DOHH2 (cell line): Measurements from ENCODE around the gene SNCG.

Experiments
- EZH2phosphoT487 ChIP-seq: fragments of 200-600 bp; sonication (generic); IDR thresholded peaks from 2 replicates; pipeline ENCODE4 v1.6.1; 2017; ENCODE audit warnings: borderline replicate concordance, mild to moderate bottlenecking, antibody characterized with exemption, low read length, moderate library complexity, mixed read lengths
- TF ChIP-seq, protein P1 (sequence below): fragments of 200-600 bp; sonication (generic); IDR thresholded peaks from one replicate; pipeline ENCODE4 v1.5.1; 2014; ENCODE audit warnings: antibody characterized with exemption, mild to moderate bottlenecking, low read depth, low read length; ENCODE audit not compliant: poor library complexity, severe bottlenecking

DNA sequence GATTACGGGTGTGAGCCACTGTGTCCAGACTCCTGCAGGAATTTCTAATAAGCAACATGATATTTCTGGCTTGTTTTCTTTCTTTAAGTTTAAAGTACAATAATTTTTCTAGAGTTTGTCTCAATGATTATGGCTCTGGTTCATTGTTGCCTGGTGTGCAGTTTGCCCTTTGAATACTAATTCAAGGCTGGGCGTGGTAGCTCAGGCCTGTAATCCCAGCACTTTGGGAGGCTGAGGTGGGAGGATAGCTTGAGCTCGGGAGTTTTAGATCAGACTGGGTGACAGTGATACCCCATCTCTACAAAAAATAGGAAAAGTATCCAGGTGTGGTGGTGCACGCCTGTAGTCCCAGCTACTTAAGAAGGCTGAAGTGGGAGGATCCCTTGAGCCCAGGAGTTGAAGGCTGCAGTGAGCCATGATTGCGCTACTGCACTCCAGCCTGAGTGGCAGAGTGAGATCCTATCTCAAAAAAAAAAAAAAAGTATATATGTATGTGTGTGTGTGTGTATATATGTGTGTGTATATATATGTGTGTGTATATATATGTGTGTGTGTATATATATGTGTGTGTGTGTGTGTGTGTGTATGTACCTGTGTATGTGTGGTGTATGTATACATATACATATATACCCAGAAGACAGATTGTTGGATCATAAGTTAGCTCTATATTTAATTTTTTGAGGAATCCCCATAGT, 18.1 kb downstream of the SNCG start:
- TF ChIP-seq, protein P1, sequence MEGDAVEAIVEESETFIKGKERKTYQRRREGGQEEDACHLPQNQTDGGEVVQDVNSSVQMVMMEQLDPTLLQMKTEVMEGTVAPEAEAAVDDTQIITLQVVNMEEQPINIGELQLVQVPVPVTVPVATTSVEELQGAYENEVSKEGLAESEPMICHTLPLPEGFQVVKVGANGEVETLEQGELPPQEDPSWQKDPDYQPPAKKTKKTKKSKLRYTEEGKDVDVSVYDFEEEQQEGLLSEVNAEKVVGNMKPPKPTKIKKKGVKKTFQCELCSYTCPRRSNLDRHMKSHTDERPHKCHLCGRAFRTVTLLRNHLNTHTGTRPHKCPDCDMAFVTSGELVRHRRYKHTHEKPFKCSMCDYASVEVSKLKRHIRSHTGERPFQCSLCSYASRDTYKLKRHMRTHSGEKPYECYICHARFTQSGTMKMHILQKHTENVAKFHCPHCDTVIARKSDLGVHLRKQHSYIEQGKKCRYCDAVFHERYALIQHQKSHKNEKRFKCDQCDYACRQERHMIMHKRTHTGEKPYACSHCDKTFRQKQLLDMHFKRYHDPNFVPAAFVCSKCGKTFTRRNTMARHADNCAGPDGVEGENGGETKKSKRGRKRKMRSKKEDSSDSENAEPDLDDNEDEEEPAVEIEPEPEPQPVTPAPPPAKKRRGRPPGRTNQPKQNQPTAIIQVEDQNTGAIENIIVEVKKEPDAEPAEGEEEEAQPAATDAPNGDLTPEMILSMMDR: no peak
- no peak for TF ChIP-seq EZH2phosphoT487
